Measurements from ENCODE around the gene HSD11B1L.
"Not testable (repeated sequence)": the region's sequence is repeated elsewhere in the genome, so short reads cannot be mapped to it uniquely, and the experiment has no call there.

Gene HSD11B1L

DNA sequence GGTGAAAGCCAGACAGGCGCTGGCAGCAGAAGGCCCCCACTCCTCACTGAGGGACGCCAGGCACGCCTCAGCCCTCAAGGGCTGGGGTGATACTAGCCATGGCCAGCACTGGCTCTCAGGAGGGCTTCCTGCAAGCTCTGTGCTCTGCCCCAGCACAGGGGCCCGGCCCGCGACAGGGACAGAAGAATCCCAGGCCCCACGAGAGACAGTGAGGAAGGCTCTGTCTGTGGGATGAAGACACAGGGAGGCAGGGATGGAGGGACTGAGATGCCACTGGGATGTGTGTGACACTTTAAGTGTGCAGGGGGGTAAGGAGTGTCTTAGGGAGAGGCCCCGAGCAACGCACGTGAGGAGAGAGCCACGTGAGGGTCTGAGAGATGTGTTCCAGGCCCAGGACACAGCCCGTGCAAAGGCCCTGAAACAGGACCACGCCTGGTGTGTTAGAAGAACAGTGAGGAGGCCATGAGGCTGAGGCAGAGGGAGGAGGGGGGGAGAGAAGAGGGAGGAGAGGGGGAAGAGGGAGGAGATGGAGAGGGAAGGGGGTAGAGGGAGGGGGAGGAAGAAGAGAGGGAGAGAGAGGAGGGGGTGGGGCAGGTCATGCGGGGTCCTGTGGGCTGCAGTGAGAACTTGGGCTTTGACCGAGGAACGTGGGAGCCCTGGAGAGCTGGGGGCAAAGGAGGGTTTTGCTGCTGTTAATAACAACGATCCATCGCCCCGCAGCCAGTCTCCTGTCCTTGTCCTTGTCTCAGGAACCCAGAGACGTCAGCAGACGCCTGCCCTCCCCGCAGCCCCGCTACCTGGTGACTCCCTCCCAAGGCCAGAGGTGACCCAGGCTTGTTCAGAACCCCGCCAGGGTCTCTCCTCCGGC is 16.4 kb downstream of the HSD11B1L start:
- Mint-ChIP-seq H3K9me3 (no peaks in the 10 kb centered on the region), H3K4me1 (ENCODE audit: low read depth) (peaks cover 2% of the 10 kb centered on the region), H3K27me3 (ENCODE audit: low read depth) (no peaks in the 10 kb centered on the region), H3K36me3 (ENCODE audit: low read depth) (peaks cover 18% of the 10 kb centered on the region), H3K4me3 (no peak overlapping the region), H3K27ac (no peak overlapping the region)

DNA sequence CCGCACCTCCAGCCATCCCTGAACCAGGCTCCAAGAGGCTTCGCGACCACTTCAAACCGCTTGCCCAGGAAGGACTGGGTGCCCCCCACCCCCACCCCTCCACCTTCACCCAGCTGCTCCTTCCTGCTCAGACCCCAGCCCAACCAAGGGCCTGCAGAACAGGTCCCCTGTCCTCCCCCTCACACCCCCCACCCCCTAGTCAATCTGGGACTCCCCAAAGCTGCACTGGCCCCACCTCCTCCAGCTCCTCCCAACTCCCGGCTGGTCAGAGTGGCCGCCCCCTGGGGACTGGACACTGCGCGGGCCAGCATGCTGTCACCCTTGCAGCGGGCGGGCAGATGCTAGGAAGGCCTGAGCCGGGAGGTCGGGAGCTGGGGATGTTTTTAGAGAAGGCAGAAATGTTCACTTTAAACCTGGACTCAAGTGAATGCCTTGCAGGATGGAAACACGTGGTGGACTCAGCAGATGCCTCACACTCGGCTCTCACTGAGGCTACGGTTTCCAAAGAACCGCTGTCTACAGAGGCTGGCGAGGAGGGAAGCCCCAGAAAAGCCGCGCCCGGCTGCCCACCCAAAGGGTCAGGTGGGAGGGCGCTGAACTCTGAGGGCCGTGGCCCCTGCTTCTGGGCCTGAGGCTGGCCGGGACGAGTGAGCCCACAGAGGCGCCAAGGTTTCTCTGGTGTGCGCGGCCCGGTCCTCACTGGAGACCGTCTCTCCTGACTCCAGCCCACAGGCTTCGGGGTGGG is 17.2 kb downstream of the HSD11B1L start:
- no peaks in the 10 kb centered on the region for H3K4me1 Mint-ChIP-seq (ENCODE audit: low read depth)
- no peaks in the 10 kb centered on the region for H3K9me3 Mint-ChIP-seq
- H3K27ac Mint-ChIP-seq, result no peak overlapping the region
- no peaks in the 10 kb centered on the region for H3K27me3 Mint-ChIP-seq (ENCODE audit: low read depth)
- H3K36me3 Mint-ChIP-seq (ENCODE audit: low read depth), result peaks cover 16% of the 10 kb centered on the region
- H3K4me3 Mint-ChIP-seq, result no peak overlapping the region

DNA sequence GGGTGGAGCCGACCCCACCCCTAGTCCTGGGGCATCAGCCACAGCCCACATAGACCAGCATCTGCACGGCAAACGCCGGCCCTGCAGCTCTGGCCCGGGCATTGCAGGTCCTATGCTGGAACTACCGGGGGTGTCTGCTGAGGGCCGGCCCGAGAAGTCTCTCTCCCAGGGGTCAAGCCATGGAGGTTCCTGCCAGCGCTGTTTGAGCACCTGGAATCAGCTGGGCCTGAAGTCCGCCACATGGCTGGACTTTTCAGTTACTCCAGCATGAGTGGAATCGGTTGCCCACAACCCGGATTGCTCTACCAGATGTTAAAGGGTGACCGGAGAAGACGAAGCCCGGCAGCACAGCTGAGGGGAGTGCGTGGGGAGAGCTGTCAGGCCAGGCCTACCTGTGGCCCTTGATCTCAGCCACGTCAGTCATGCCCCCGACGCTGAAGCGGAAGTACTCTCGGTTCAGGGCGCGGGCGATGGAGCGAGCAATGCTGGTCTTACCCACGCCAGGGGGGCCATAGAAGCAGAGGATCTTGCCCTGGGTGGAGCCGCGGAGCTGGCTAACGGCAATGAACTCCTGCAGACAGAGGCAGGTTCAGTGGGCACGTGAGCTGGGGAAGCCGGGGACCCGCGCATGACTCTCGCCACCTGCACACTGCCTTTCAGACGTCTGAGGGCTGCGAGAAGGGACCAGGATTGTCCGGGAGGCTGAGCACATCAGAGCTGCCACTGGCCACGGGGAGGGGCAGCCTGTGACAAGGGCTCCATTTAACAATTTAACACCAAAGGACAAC is 18.0 kb downstream of the HSD11B1L start:
- no peaks in the 10 kb centered on the region for H3K27me3 Mint-ChIP-seq (ENCODE audit: low read depth)
- no peaks in the 10 kb centered on the region for H3K4me1 Mint-ChIP-seq (ENCODE audit: low read depth)
- H3K36me3 Mint-ChIP-seq (ENCODE audit: low read depth), result peaks cover 20% of the 10 kb centered on the region
- no peaks in the 10 kb centered on the region for H3K9me3 Mint-ChIP-seq
- no peak overlapping the region for H3K4me3 Mint-ChIP-seq
- H3K27ac Mint-ChIP-seq, result no peak overlapping the region

DNA sequence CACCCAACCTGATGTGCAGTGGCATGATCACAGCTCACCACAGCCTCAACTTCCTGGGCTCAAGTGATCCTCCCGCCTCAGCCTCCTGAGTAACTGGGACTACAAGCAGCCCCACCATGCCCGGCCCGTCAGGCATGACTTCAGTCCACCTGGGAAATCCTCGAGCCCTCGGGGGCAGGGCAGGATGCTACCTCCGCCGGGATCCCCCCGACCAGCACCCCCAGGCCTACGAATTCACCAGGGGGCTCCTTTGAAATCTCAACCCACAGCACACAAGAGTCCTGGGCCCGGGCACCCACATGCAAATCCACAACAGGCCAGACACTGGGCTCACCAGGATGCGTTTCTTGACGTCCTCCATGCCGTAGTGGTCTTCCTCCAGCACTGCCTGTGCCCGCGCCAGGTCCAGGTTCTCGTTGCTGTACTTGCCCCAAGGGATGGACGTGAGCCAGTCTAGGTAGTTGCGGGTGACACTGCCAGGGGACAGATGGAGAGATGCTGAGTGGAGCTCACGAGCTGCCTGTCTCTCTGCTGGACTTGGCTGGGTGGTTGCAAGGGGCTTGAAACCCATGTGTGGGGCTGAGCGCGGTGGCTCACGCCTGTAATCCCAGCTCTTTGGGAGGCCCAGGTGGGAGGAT is 19.7 kb downstream of the HSD11B1L start:
- H3K4me1 Mint-ChIP-seq (ENCODE audit: low read depth), result no peaks in the 10 kb centered on the region
- no peak overlapping the region for H3K4me3 Mint-ChIP-seq
- peaks cover 19% of the 10 kb centered on the region for H3K36me3 Mint-ChIP-seq (ENCODE audit: low read depth)
- H3K27ac Mint-ChIP-seq, result no peak overlapping the region
- no peaks in the 10 kb centered on the region for H3K27me3 Mint-ChIP-seq (ENCODE audit: low read depth)
- H3K9me3 Mint-ChIP-seq, result no peaks in the 10 kb centered on the region

DNA sequence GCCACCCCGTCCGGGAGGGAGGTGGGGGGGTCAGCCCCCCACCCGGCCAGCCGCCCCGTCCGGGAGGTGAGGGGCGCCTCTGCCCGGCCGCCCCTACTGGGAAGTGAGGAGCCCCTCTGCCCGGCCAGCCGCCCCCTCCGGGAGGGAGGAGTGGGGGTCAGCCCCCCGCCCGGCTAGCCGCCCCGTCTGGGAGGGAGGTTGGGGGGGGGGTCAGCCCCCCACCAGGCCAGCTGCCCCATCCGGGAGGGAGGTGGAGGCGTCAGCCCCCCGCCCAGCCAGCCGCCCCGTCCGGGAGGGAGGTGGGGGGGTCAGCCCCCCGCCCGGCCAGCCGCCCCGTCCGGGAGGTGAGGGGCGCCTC is 21.2 kb downstream of the HSD11B1L start:
- H3K27me3 Mint-ChIP-seq (ENCODE audit: low read depth); H3K4me3 Mint-ChIP-seq; H3K9me3 Mint-ChIP-seq; H3K27ac Mint-ChIP-seq; H3K4me1 Mint-ChIP-seq (ENCODE audit: low read depth): not testable (repeated sequence)
- H3K36me3 Mint-ChIP-seq (ENCODE audit: low read depth), result peaks cover 23% of the 10 kb centered on the region

DNA sequence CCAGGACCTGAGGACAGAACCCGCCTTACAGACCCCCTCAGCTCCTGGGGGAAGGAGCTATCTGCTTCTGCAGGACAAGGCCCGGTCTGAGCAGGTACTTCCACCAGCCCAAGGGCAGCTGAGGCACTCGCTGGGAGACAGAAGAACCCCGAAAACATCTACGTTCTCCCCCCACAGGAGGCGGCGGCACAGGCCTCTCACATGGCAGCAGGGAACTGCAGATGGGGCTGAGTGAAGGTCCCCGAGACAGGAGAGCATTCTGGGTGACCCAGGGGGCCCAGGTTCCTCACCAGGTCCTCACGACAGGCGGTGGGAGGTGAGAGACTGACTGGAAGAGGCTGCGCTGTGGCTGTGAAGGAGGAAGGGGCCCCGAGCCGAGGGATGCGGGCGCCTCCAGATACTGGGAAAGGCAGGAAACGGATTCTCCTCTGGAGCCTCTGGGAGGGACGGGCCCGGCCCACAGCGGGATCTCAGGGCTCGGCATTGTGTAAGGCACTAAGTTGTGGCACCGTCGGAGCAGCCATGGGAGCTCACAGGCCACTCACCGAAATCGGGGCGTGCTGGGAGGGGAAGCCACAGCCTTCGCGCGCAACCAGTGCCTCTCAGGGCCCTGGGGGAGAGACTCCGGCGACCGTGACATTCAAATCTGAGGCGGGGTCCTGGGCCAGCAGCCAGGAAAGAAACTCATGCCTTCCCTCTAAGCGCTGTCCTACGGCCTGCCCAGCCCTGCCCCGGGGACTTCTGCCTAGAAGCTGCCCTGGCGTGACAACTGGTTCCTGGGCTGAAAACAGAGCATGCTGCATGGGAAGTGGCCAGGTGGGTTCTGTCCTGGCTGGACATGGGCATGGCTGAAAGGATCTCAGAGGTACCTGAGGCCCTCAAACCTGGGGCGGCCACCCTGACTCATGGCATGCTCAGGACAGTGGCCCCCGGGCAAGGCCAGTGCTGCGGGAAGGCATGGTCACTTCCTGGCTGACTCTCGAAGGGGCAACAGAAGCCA is 23.3 kb downstream of the HSD11B1L start:
- no peaks in the 10 kb centered on the region for H3K4me1 Mint-ChIP-seq (ENCODE audit: low read depth)
- H3K27me3 Mint-ChIP-seq (ENCODE audit: low read depth), result no peaks in the 10 kb centered on the region
- H3K27ac Mint-ChIP-seq, result no peak overlapping the region
- no peak overlapping the region for H3K4me3 Mint-ChIP-seq
- peaks cover 21% of the 10 kb centered on the region for H3K36me3 Mint-ChIP-seq (ENCODE audit: low read depth)
- no peaks in the 10 kb centered on the region for H3K9me3 Mint-ChIP-seq

DNA sequence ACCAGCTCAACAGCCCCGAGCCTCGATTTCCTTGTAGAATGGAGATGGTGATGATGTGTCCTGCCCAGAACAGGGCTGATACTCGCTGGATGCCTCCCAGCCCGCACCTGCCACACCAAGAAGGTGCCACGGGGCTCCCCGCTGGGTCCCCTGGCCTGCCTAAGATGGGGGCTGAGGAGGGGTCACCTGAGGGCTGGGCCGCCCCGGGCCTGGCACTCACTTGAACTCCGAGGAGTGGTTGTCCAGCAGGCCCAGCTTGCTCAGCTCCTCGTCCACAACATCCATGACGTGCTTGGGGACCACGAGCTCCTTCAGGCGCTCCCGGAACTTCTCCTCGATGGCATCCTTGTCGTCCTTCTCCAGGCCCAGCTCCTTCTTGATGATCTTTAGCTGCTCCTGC is 24.7 kb downstream of the HSD11B1L start:
- Mint-ChIP-seq H3K36me3 (ENCODE audit: low read depth) (peaks cover 20% of the 10 kb centered on the region), H3K4me1 (ENCODE audit: low read depth) (no peaks in the 10 kb centered on the region), H3K9me3 (no peaks in the 10 kb centered on the region), H3K4me3 (no peak overlapping the region), H3K27me3 (ENCODE audit: low read depth) (no peaks in the 10 kb centered on the region), H3K27ac (no peak overlapping the region)

DNA sequence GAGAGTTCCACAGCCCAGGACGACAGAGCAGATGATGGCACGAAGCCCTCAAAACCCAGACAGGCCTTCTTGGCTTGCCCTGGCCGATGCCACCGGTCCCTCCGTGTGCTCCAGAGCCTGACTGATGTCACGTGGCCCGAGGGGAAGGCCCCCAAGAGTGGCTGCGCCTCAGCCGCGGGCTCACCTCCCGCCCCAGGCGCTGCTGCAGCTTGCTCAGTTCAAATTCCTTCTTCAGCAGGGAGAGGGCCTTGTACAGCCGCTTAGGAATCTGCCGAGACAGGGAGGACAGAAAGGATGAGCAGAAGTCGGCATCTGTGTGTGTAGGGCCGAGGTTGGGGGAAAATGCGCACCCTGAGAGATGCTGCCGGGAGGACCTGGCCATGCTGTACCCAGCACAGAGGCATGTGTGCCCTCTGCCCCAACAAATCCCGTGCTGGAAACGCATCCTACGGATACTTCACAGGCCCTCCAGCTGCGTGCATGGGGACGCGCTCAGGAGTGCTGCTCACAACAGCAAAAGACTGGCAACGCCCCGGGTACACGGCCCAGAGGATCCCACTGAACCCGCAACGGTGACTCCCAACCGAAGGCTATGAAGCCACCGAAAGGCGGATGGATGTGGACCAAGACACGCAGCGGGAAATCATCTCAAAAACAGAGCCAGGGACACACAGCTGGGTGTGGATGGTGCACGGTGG is 26.2 kb downstream of the HSD11B1L start:
- Mint-ChIP-seq H3K27ac (no peak overlapping the region), H3K4me3 (no peak overlapping the region), H3K36me3 (ENCODE audit: low read depth) (peaks cover 15% of the 10 kb centered on the region), H3K4me1 (ENCODE audit: low read depth) (no peaks in the 10 kb centered on the region), H3K9me3 (no peaks in the 10 kb centered on the region), H3K27me3 (ENCODE audit: low read depth) (no peaks in the 10 kb centered on the region)

DNA sequence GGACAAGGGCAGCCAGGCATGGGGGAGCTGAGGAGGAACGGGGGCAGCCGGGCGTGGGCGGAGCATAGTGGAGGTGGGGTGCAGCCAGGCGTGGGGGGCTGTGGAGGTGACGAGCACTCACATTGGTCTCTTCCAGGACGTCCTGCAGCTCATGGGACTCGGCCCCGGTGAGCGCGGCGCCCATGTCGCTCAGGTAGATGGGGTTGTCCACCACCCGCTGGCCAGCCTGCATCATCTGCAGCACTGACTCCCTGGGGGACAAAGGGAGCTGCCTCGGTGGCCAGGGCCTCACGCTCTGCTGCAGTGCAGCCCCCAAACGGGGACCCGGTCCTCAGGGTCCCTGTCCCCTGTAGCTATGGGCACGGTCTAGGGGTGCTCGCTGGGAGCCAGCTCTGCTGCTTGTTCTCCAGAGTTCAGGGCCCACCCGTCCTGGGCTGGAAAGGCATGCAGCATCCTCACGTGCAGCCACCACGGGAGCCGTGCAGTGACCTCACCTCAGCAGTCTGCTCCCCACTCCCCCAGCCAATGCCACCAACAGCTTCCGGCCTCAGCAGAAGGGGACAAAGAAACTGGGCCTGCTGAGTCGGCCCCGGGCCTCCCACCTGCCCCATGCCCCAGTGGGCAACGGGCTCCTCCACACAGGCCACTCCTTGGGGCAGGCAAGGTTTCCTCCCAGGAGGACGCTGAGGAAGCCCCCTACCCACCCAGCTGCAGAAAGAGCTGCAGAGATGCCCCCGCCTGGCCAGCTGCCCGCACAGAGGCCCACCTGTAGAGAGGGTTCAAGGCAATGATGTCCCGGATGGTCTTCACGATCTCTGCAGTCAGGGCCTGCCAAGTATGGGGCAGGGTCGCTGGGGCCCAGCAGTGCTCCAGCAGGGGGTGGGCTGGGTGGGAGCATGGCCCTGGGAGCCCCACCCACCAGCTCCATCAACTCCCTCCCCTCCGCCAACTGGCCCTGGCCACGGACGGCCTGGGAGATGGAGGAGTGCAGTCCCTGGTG is 27.0 kb downstream of the HSD11B1L start:
- Mint-ChIP-seq H3K4me3 (no peak overlapping the region), H3K27ac (no peak overlapping the region)

DNA sequence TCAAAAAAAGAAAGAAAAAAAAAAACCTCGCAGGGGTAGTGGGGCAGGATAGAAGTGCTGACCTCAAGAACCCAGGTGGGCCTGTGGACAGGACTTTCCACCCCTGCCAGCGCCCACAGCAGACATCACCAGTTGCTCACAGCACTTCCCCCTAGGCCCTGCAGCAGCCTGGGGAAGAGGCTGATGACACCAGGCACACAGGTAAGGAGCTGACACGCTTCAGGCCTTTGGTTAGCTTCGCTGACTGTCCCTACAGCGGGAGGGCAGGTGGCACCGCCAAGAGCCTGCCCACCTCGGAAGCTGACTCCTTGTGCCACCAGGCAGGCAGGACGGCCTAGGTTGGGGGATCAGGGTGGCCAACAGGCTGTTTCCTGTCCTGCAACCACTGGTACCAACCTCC is 30.2 kb downstream of the HSD11B1L start:
- H3K36me3 Mint-ChIP-seq (ENCODE audit: low read depth), result peaks cover 21% of the 10 kb centered on the region
- H3K9me3 Mint-ChIP-seq, result no peaks in the 10 kb centered on the region
- no peaks in the 10 kb centered on the region for H3K27me3 Mint-ChIP-seq (ENCODE audit: low read depth)
- H3K4me1 Mint-ChIP-seq (ENCODE audit: low read depth), result peaks cover 3% of the 10 kb centered on the region
- no peak overlapping the region for H3K4me3 Mint-ChIP-seq
- H3K27ac Mint-ChIP-seq, result no peak overlapping the region

More for the DNA sequence above, 27.0 kb downstream of the HSD11B1L start:
- H3K4me1 Mint-ChIP-seq (ENCODE audit: low read depth), result no peaks in the 10 kb centered on the region
- peaks cover 19% of the 10 kb centered on the region for H3K36me3 Mint-ChIP-seq (ENCODE audit: low read depth)
- H3K9me3 Mint-ChIP-seq, result no peaks in the 10 kb centered on the region
- no peaks in the 10 kb centered on the region for H3K27me3 Mint-ChIP-seq (ENCODE audit: low read depth)

DNA sequence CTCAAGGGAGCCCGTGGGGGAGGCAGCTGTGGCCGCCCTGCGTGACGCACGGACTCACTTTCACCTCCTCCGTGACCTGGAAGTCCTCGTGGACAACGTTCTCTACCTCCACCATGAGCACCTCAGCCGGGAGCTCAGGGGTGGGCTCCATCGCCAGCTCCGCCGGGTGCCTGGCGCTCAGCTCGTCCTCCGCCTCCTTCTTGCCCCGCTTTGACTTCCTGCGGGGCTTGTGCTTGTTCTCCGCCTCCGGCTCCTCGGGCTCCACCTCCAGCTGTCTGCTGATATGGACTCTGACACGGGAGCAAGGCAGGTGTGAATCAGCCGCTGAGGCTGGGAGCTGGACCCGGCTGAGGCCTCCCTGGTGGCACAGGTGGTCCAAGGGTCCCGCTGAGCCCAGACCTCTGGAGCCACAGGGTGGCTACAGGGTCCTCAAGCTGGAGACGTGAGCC is 30.9 kb downstream of the HSD11B1L start:
- Mint-ChIP-seq H3K36me3 (ENCODE audit: low read depth) (peaks cover 20% of the 10 kb centered on the region), H3K27me3 (ENCODE audit: low read depth) (no peaks in the 10 kb centered on the region), H3K4me1 (ENCODE audit: low read depth) (peaks cover 3% of the 10 kb centered on the region), H3K9me3 (no peaks in the 10 kb centered on the region), H3K27ac (no peak overlapping the region), H3K4me3 (no peak overlapping the region)

DNA sequence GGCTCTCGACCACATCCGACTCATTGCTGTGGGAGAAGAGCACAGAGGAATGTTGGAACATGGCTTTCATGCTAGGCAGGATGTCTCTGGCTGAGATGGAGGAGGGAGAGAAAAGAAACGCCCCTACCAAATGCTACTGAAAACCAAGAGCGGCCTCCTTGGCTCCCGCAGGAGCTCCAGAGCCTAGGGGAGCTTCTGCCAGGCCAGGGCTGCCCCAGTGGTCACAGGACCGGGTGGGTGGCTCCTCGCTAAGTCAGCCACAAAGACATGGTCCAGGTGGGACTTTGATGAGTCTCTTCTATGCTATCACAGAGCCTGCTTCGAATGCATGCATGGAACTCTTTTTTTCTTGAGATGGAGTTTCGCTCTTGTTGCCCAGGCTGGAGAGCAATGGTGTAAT is 32.4 kb downstream of the HSD11B1L start:
- H3K27ac Mint-ChIP-seq, result no peak overlapping the region
- peaks cover 14% of the 10 kb centered on the region for H3K4me1 Mint-ChIP-seq (ENCODE audit: low read depth)
- H3K36me3 Mint-ChIP-seq (ENCODE audit: low read depth), result peaks cover 23% of the 10 kb centered on the region
- H3K9me3 Mint-ChIP-seq, result no peaks in the 10 kb centered on the region
- H3K4me3 Mint-ChIP-seq, result no peak overlapping the region
- H3K27me3 Mint-ChIP-seq (ENCODE audit: low read depth), result no peaks in the 10 kb centered on the region

Measured in T-helper 1 cell treated with Interleukin-12 subunit alpha and Interleukin-12 subunit beta and Interleukin-4 antibody, amounts not matched to agents 30 μg/mL and 1 μg/mL, for 36 hours (primary cell).